Kidney (tissue), 14 donors: ENCODE measurements around the gene COBLL1. TPM values are rescaled to one million over a fixed set of nuclear protein-coding genes. Genes with fewer than 3 reads are reported as not detected.

Experiments used
- DNase-seq, 5 donors: peaks; one replicate each; pipeline ENCODE4 v3.0.0-alpha.2; 2013 to 2020
- FAIRE-seq: peaks from 2 replicates; lab custom pipeline; 2012; peaks lifted over from hg19 to GRCh38; lab: Jason Lieb, UNC
- H3K27ac ChIP-seq, 2 donors: one replicate each; pipeline ENCODE4 v1.7.0; 2013; ENCODE audit warnings: low read depth in 2 of 2, low read length in 2 of 2, inconsistent platforms in 1 of 2
- H3K27me3 ChIP-seq: one replicate; pipeline ENCODE4 v1.7.1; 2013; ENCODE audit warnings: low read length, inconsistent platforms; ENCODE audit not compliant: control insufficient read depth, insufficient read depth
- H3K36me3 ChIP-seq, 3 donors: one replicate each; pipeline versions ENCODE4 v1.7.0 to v1.7.1; 2013; ENCODE audit warnings: low read length in 3 of 3, control low read depth in 1 of 3, inconsistent platforms in 1 of 3; ENCODE audit not compliant: insufficient read depth in 3 of 3, control insufficient read depth in 2 of 3
- H3K4me1 ChIP-seq, 3 donors: one replicate each; pipeline versions ENCODE4 v1.7.0 to v1.7.1; 2013; ENCODE audit warnings: low read length in 3 of 3, inconsistent platforms in 1 of 3, low read depth in 1 of 3; ENCODE audit not compliant: control insufficient read depth in 2 of 3, insufficient read depth in 2 of 3
- H3K4me3 ChIP-seq, 3 donors: one replicate each; pipeline versions ENCODE4 v1.7.0 to v1.8.1; 2013; ENCODE audit warnings: low read length in 3 of 3, control low read depth in 1 of 3, inconsistent platforms in 1 of 3
- H3K9ac ChIP-seq, 3 donors: one replicate each; pipeline versions ENCODE4 v1.7.0 to v1.7.1; 2013; ENCODE audit warnings: low read length in 3 of 3, control low read depth in 1 of 3, inconsistent platforms in 1 of 3
- H3K9me3 ChIP-seq, 3 donors: one replicate each; pipeline versions ENCODE4 v1.7.0 to v1.7.1; 2013; ENCODE audit warnings: low read length in 3 of 3, control low read depth in 1 of 3, inconsistent platforms in 1 of 3; ENCODE audit not compliant: control insufficient read depth in 2 of 3, insufficient read depth in 1 of 3
- CTCF ChIP-seq: IDR thresholded peaks from 3 replicates; pipeline ENCODE4 v1.5.1; 2012; ENCODE audit warnings: mild to moderate bottlenecking, moderate library complexity, borderline replicate concordance; ENCODE audit not compliant: insufficient read depth; ENCODE audit errors: extremely low read depth
- intact Hi-C: fragments of 100-400 bp; cut with DNase I; formaldehyde crosslinking; loops from one replicate; pipeline ENCODE4 v1.11.1; 2022
- polyA plus RNA-seq: library from polyadenylated mRNA; stranded (reverse); fragments of 350-450 nt; fragmentation: Illumina TruSeq; extraction: RNeasy Lipid Tissue Mini Kit (QIAGEN cat#74804); gene quantifications from one replicate; pipeline ENCODE4 v1.2.3, GENCODE V29; 2014; ENCODE audit warnings: low read depth, low replicate concordance; ENCODE audit not compliant: insufficient read depth
- total RNA-seq: library from RNA; stranded (reverse); fragmentation: NEBNext Ultra II Directional; extraction: Animal tissue kit (Norgen Biotek cat#: 25700); gene quantifications from one replicate; pipeline ENCODE4 v1.2.1, GENCODE V29; 2021
- donor health status: control.
- donor health status: control.
- donor health status: control.
- donor health status: control.
- donor health status: control.
- donor health status: DM: yes; HTN: yes; CAD: no.
- donor health status: Normal renal cell carcinoma (clear cell type).

COBLL1 gene
- total and polyA plus RNA-seq, 2 donors from 2014 or later: 39.7 to 205 TPM

- Histone ChIP-seq H3K4me1 (peaks cover 0 to 2% (median 0%) of the 10 kb centered on the region in 3 donors), H3K4me3 (no peak overlapping the region), H3K36me3 (no peaks in the 10 kb centered on the region), H3K27ac (no peak overlapping the region), H3K9me3 (no peaks in the 10 kb centered on the region), H3K27me3 (no peaks in the 10 kb centered on the region), H3K9ac (no peak overlapping the region)
- FAIRE-seq (no peak), DNase-seq (no peak)
- no peak for TF ChIP-seq CTCF
- intact Hi-C loops: no loop called here
Measured at GRCh38 chr2:164773635-164774034, 68.0 kb downstream of the COBLL1 start.

- H3K27me3 ChIP-seq: no peaks in the 10 kb centered on the region
- no peaks in the 10 kb centered on the region for H3K9me3 ChIP-seq
- H3K9ac ChIP-seq: no peak overlapping the region
- FAIRE-seq: no peak
- no peaks in the 10 kb centered on the region for H3K36me3 ChIP-seq
- no peak for TF ChIP-seq CTCF
- H3K4me3 ChIP-seq: peak overlapping the region in 2 of 3 donors; percentile 5 to 15
- peaks cover 0 to 2% (median 0%) of the 10 kb centered on the region in 3 donors for H3K4me1 ChIP-seq
- DNase-seq: no peak
- intact Hi-C loops: no loop called here
- H3K27ac ChIP-seq: no peak overlapping the region
Measured at GRCh38 chr2:164773091-164773490, 68.5 kb downstream of the COBLL1 start.

- Histone ChIP-seq H3K4me3 (no peak overlapping the region), H3K9me3 (no peaks in the 10 kb centered on the region), H3K4me1 (peaks cover 0 to 2% (median 0%) of the 10 kb centered on the region in 3 donors), H3K27me3 (no peaks in the 10 kb centered on the region), H3K9ac (no peak overlapping the region), H3K27ac (no peak overlapping the region), H3K36me3 (no peaks in the 10 kb centered on the region)
- FAIRE-seq: no peak
- DNase-seq: peak in 1 of 5 donors; percentile 11
- intact Hi-C loops: no loop called here
- TF ChIP-seq CTCF: no peak
Measured at GRCh38 chr2:164771897-164772296, 69.7 kb downstream of the COBLL1 start.

GRCh38 chr2:164770421-164770916 lies 71.2 kb downstream of the COBLL1 start:
- Histone ChIP-seq H3K36me3 (no peaks in the 10 kb centered on the region), H3K9me3 (no peaks in the 10 kb centered on the region), H3K9ac (no peak overlapping the region), H3K4me1 (peaks cover 0 to 2% (median 0%) of the 10 kb centered on the region in 3 donors), H3K27ac (no peak overlapping the region), H3K27me3 (no peaks in the 10 kb centered on the region), H3K4me3 (no peak overlapping the region)
- intact Hi-C loops: no loop called here
- DNase-seq (no peak), FAIRE-seq (no peak)
- TF ChIP-seq CTCF: no peak
